GM19240 (cell line): ENCODE data around the gene PRR5L.
"Not testable (repeated sequence)": the region's sequence is repeated elsewhere in the genome, so short reads cannot be mapped to it uniquely, and the experiment has no call there.

Experiments used
- DNase-seq: peaks from one replicate; pipeline ENCODE4 v3.0.0; 2011; ENCODE audit warnings: low spot score; ENCODE audit not compliant: insufficient read length

The PRR5L gene

GRCh38 chr11:36458129-36458915 is 162.2 kb downstream of the PRR5L start:
- no peak for DNase-seq

DNA sequence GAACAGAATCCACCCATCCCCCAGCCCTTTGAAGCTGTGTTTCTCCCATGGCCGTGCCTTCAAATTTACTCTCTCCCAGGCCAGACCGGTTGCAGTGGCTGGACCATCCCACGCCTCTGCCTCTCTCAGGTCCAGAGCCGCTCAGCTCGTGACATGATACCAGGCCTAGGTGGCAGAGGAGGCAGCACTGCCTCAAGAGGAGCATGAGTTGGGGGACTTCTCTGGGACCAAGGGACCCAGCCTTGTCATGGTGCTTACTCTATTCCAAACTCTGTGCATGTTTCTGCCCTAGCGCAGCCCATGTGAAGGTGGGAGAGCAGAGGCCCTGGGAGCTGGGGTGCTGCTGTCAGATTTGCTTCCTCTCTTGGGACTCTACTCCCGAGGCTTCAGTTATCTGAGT is 163.0 kb downstream of the PRR5L start:
- DNase-seq, result no peak

- DNase-seq, result no peak
Measured at GRCh38 chr11:36460220-36460619, 164.1 kb downstream of the PRR5L start.

DNA sequence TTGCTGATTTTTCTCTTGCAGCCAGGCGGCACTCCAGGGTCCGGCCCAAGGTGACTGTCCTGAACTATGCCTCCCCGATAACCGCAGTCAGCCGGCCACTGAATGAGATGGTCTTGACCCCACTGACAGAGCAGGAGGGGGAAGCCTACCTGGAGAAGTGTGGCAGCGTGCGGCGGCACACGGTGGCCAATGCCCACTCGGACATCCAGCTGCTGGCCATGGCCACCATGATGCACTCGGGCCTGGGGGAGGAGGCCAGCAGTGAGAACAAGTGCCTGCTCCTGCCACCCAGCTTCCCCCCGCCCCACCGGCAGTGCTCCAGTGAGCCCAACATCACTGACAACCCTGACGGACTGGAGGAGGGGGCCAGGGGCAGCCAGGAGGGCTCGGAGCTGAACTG is 166.2 kb downstream of the PRR5L start:
- no peak for DNase-seq

DNA sequence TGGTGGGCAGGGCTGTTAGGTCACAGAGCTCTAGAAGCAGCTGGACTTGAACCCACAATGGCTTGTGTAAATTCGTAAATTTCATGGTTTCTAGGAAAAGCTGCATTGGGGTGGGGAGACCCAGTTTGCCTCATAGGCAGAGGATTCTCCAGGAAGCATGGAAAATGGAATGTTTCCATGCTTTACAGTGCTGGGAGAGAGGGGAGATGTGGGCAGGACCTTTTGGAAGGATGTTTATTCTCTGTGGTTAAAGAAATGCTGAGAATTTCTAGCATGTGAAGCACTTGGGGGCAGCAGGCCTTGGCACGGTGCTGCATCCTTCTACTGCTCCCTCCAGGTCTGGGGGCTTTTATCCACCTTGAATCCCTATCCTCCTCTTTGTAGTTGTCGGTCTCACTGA is 167.7 kb downstream of the PRR5L start:
- DNase-seq, result no peak

DNA sequence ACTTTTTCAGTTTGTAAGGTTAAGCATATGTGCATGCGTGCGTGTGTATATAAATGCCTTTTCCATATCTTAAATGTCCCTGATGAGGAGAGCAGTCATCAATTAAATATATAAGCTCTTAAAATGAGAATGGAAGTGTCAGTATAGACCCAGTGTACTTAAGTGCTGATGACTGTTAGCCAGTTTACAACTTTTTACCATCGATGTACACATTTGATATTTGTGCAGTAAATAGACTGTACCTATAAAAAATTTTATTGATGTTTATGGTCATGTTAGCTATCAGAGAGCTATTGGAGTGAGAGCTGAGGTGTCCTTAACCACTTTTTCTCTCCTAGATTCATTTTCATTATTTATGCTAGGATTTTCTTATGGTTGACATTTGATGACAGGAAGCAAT is 168.6 kb downstream of the PRR5L start:
- DNase-seq, result no peak

- DNase-seq, result no peak
Measured at GRCh38 chr11:36465449-36466163, 169.5 kb downstream of the PRR5L start.

- DNase-seq, result no peak
Measured at GRCh38 chr11:36467012-36467411, 170.9 kb downstream of the PRR5L start.

DNA sequence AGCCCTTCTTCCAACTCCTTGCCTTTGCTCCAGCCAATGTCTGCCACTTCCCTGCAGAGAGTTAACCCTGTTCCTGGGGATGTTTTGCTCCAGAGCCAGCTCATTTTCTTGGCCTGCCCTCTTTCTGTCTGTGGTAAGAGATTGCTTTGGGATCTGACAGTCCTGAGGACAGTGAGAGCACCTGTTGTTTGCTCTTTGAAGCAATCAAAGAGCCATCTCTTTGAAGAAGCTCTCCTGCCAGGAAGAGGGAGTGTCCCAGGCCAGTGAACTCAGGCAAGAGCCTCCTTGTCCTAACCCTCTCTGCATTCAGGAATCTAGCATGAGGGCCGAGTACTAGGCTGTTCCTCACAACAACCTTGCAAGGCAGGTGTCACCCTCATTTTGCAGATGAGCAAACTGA is 171.8 kb downstream of the PRR5L start:
- DNase-seq, result no peak

DNA sequence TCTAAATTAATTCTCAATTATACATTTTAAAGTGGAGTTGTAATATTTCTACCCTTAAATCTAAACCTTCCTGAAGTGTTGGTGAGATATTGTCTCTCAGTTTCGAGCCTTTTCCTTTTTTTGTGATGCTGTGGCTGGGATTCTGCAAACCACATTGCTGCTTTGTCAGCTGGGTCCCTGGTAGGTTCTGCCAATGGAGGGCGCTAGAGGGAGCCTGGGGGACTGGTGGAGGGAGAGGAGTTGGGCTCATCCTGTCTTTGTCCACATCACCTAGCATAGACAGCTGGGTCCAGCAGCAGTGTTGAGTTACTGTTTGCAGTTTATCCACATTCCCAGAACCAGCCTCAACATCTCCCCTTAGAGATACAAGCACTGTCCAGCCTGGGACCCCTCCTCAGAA is 173.0 kb downstream of the PRR5L start:
- DNase-seq, result no peak

DNA sequence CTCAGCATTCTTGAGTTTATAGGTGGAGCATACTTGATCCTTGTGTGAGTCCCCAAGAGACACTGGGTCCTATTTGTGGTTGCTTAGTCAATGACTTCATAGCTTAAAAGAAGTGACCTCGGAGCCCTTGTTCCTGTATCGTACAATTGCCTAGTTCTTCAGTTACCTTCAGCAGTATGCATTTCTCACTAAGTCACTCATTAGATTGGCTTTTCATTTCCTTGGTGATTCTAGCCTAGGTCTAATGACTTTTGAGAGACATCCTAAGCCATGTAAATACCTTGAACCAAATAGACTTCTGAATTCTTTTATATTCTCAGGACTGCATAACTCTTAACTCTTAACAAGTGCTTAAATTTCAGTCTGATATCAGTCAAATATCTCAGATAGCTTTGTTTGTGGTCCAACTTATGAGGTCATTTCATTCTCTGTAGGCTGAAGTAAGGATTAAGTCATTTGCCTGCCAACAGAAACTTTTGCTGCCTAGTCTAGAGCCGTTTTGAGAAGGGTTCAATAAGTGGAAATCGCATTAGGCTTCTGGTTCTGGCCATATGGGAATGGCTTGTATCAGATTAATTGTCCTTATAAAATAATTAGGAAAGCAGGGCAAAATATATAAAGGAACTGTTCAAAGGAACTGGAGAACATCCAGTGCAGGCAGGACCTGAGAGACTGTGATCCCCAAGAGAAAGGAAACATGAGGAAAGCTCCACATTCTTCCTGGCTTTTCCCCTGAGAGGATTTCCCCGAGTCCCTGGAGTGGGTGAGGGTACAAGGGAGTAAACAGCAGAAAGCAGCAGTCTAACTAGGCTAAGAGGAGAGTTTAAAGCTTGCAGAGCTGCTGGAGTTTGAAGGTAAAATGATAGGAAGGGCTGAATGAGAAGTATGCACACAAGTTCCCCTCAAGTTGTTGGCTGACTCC is 174.1 kb downstream of the PRR5L start:
- DNase-seq, result no peak

- no peak for DNase-seq
Measured at GRCh38 chr11:36471577-36471976, 175.5 kb downstream of the PRR5L start.

DNA sequence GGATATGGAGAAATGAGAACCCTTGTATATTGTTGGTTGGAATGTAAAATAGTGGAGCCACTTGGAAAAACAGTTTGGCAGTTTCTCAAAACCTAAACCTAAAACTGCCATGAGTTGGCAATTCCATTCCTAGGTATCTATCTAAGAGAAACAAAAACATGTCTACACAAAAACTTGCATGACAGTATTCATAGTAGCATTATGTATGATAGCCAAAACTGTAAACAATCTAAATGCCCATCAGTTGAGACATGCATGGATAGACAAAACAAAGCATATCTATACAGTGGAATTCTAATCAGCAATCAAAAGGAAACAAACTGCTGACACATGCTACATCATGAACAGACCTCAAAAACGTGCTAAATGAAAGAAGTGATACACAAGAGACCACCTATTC is 179.1 kb downstream of the PRR5L start:
- no peak for DNase-seq

- no peak for DNase-seq
Measured at GRCh38 chr11:36478700-36479329, 182.7 kb downstream of the PRR5L start.

DNA sequence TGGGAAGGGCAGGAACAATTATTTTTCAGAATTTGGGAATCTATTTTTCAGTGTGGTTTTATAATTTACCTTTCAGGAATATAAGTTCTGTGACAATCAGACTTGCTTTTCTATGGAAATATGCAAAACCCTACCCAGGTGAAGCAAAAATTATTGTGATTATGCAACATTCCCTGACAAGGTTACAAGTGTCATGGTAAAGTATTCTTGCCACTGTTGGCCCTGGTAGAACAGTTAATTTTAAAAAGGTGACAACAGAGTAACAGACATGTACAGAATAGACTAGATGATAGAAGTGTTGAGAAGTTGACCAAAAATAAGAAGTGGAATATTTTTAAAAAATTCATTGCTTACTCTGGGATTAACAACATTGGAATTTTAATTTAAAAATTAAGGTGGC is 184.7 kb downstream of the PRR5L start:
- DNase-seq, result no peak

DNA sequence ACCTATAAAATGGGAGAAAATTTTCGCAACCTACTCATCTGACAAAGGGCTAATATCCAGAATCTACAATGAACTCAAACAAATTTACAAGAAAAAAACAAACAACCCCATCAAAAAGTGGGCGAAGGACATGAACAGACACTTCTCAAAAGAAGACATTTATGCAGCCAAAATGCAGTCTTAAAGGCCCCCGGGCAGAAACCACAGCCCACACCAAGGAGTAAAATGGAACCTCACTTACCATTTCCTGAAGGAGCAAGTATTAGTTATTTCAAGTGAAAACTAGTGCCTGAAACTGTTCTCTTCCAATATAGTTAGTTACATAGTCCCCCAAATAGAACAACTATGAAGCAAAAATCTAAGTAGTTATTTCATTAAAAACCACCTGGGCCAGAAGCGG is 187.0 kb downstream of the PRR5L start:
- DNase-seq, result not testable (repeated sequence)

- DNase-seq, result no peak
Measured at GRCh38 chr11:36485298-36486002, 189.4 kb downstream of the PRR5L start.

GRCh38 chr11:36487619-36488018 is 191.5 kb downstream of the PRR5L start:
- DNase-seq, result no peak

DNA sequence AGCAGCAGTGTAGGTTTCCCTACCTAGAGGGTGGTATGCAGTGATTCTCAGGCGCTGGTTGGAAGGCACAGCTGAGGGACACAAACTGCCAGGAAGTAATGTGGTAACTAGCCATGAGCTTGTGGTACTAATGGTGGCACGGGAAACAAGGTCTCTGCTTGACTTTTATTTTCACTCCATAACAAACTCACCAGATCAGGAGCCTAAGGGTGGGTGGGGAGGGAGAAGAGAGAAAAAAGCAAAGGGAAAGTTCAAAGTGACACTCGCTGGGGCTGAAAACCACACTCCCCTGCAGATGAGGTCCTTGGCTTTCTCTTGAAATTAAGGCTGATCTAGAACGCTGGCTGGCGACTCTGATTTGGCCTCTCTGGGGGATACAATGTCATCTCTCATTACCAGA is 192.0 kb downstream of the PRR5L start:
- no peak for DNase-seq

GRCh38 chr11:36490026-36490806 is 194.1 kb downstream of the PRR5L start:
- DNase-seq, result no peak
